Measurements from ENCODE around the gene CDH20. TPM values are rescaled to one million over a fixed set of nuclear protein-coding genes. Genes with fewer than 3 reads are reported as not detected.

CDH20 gene
- total RNA-seq, 1 experiment from 2014 or later: not detected

DNA sequence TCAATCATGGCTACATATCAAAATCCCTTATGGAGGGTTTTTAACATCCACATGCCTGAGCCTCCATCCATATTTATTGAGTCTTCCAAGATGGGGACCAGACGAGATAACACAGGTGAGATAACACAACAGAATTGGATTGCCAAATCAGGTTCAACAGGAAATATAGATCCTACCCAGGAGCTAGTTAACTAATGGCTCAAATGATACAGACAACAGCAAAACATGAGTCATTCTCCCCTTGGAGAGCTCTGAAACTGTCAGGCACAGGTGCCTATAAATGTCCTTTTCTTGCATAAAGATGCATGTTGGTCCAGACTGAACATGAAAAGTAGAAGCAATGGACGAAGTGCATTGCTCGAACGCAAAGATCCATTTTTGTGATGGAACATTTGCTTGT lies 202.2 kb downstream of the CDH20 start:
- intact Hi-C loops (cut with micrococcal nuclease): no loop called here
- Histone ChIP-seq H3K4me2 (ENCODE audit: low read length) (no peak overlapping the region), H3K4me3 (replicated peaks in 1 of 2; ENCODE audit: low read depth in 1 of 2, low read length in 2 of 2) (no peak overlapping the region), H3K79me2 (ENCODE audit: insufficient read depth, low read length) (no peaks in the 10 kb centered on the region), H3K36me3 (ENCODE audit: control insufficient read depth in 1 of 2, insufficient read depth in 2 of 2, low read length in 2 of 2) (no peaks in the 10 kb centered on the region), H3K9ac (ENCODE audit: low read length) (no peak overlapping the region), H3K27ac (ENCODE audit: low read depth, low read length) (no peak overlapping the region), H3K27me3 (ENCODE audit: insufficient read depth, low read length) (peaks cover 4% of the 10 kb centered on the region; the same call in 1 of the 2 replicates), H4K20me1 (ENCODE audit: insufficient read depth) (no peaks in the 10 kb centered on the region), H3K4me1 (ENCODE audit: control insufficient read depth in 1 of 2, insufficient read depth in 2 of 2, low read length in 2 of 2) (no peaks in the 10 kb centered on the region), H3K9me3 (ENCODE audit: control insufficient read depth in 1 of 2, insufficient read depth in 1 of 2, low read depth in 1 of 2, low read length in 2 of 2) (no peaks in the 10 kb centered on the region), H3K9me2 (ENCODE audit: insufficient read depth) (no peaks in the 10 kb centered on the region), H2AFZ (ENCODE audit: low read depth, low read length, poor library complexity, severe bottlenecking) (no peak overlapping the region)
- DNase-seq (ENCODE audit: low read depth, low spot score) (no peak), ATAC-seq (no peak)
- ChIA-PET RAD21 (ENCODE audit: low non-redundant PET in 1 of 2, low total read pairs in 2 of 2, uncharacterized antibody in 2 of 2, unreplicated experiment in 2 of 2) (no interaction called here), CTCF (no interaction called here), POLR2A (no interaction called here)
- TF ChIP-seq MAX (IDR thresholded peaks at IDR 0.05) (no peak), CBX3 (IDR thresholded peaks at IDR 0.05; ENCODE audit: low read depth) (no peak), SIN3A (IDR thresholded peaks at IDR 0.05; ENCODE audit: low read depth) (no peak), EZH2 (IDR thresholded peaks at IDR 0.05) (no peak), POLR2A (IDR thresholded peaks at IDR 0.05; ENCODE audit: borderline replicate concordance, extremely low read depth, insufficient read depth, insufficient read length) (no peak), YY1 (IDR thresholded peaks at IDR 0.05; ENCODE audit: extremely low read depth, insufficient replicate concordance, low read depth, low read length) (no peak), SRF (IDR thresholded peaks at IDR 0.05; ENCODE audit: low read depth) (no peak)
- TF ChIP-seq, protein P1, sequence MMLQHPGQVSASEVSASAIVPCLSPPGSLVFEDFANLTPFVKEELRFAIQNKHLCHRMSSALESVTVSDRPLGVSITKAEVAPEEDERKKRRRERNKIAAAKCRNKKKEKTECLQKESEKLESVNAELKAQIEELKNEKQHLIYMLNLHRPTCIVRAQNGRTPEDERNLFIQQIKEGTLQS (IDR thresholded peaks at IDR 0.05): no peak
- BruUV-seq (replicated peaks): no TSS peak

DNA sequence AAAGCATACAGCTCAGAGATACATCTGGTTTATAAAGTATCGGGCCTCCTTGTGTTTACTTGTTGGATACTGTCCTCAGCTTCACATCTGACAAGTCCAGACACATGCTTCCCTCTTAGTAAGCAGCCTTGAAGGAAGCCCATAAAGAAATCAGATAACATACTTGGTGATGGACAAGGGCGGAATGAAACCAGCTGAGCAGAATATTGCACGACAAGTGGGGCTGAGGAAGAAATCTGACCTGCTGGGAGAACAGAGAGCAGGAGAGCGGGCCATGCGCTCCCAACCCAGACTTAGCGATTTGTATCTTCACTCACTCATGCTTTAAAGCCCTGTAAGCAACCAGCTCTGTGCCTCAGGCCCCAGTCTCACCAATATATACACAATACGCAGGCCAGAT lies 208.4 kb downstream of the CDH20 start:
- Histone ChIP-seq H3K9me2 (ENCODE audit: insufficient read depth) (no peaks in the 10 kb centered on the region), H3K4me2 (ENCODE audit: low read length) (no peak overlapping the region), H2AFZ (ENCODE audit: low read depth, low read length, poor library complexity, severe bottlenecking) (no peak overlapping the region), H3K27me3 (ENCODE audit: insufficient read depth, low read length) (no peaks in the 10 kb centered on the region), H3K79me2 (ENCODE audit: insufficient read depth, low read length) (no peaks in the 10 kb centered on the region), H3K4me3 (replicated peaks in 1 of 2; ENCODE audit: low read depth in 1 of 2, low read length in 2 of 2) (no peak overlapping the region), H3K9me3 (ENCODE audit: control insufficient read depth in 1 of 2, insufficient read depth in 1 of 2, low read depth in 1 of 2, low read length in 2 of 2) (no peaks in the 10 kb centered on the region), H3K36me3 (ENCODE audit: control insufficient read depth in 1 of 2, insufficient read depth in 2 of 2, low read length in 2 of 2) (no peaks in the 10 kb centered on the region), H3K9ac (ENCODE audit: low read length) (no peak overlapping the region), H4K20me1 (ENCODE audit: insufficient read depth) (no peaks in the 10 kb centered on the region), H3K4me1 (ENCODE audit: control insufficient read depth in 1 of 2, insufficient read depth in 2 of 2, low read length in 2 of 2) (peaks cover 0 to 3% of the 10 kb centered on the region in 2 experiments; a peak in 2 of 4 replicates), H3K27ac (ENCODE audit: low read depth, low read length) (no peak overlapping the region)
- ChIA-PET POLR2A (no interaction called here), CTCF (no interaction called here), RAD21 (ENCODE audit: low non-redundant PET in 1 of 2, low total read pairs in 2 of 2, uncharacterized antibody in 2 of 2, unreplicated experiment in 2 of 2) (no interaction called here)
- intact Hi-C loops (cut with micrococcal nuclease): no loop called here
- DNase-seq (ENCODE audit: low read depth, low spot score) (no peak), ATAC-seq (no peak)
- no TSS peak for BruUV-seq (replicated peaks)
- TF ChIP-seq, protein P2, sequence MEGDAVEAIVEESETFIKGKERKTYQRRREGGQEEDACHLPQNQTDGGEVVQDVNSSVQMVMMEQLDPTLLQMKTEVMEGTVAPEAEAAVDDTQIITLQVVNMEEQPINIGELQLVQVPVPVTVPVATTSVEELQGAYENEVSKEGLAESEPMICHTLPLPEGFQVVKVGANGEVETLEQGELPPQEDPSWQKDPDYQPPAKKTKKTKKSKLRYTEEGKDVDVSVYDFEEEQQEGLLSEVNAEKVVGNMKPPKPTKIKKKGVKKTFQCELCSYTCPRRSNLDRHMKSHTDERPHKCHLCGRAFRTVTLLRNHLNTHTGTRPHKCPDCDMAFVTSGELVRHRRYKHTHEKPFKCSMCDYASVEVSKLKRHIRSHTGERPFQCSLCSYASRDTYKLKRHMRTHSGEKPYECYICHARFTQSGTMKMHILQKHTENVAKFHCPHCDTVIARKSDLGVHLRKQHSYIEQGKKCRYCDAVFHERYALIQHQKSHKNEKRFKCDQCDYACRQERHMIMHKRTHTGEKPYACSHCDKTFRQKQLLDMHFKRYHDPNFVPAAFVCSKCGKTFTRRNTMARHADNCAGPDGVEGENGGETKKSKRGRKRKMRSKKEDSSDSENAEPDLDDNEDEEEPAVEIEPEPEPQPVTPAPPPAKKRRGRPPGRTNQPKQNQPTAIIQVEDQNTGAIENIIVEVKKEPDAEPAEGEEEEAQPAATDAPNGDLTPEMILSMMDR (IDR thresholded peaks at IDR 0.05 in 2 of 3, conservative IDR thresholded peaks at IDR 0.05 in 1 of 3; ENCODE audit: borderline replicate concordance in 1 of 3, insufficient read depth in 1 of 3, low read depth in 2 of 3, low read length in 2 of 3): no peak
- no peak for TF ChIP-seq JUND (IDR thresholded peaks at IDR 0.05)
- TF ChIP-seq POLR2AphosphoS5 (IDR thresholded peaks at IDR 0.05; ENCODE audit: low read depth, low read length): no peak
- TF ChIP-seq, protein P3, sequence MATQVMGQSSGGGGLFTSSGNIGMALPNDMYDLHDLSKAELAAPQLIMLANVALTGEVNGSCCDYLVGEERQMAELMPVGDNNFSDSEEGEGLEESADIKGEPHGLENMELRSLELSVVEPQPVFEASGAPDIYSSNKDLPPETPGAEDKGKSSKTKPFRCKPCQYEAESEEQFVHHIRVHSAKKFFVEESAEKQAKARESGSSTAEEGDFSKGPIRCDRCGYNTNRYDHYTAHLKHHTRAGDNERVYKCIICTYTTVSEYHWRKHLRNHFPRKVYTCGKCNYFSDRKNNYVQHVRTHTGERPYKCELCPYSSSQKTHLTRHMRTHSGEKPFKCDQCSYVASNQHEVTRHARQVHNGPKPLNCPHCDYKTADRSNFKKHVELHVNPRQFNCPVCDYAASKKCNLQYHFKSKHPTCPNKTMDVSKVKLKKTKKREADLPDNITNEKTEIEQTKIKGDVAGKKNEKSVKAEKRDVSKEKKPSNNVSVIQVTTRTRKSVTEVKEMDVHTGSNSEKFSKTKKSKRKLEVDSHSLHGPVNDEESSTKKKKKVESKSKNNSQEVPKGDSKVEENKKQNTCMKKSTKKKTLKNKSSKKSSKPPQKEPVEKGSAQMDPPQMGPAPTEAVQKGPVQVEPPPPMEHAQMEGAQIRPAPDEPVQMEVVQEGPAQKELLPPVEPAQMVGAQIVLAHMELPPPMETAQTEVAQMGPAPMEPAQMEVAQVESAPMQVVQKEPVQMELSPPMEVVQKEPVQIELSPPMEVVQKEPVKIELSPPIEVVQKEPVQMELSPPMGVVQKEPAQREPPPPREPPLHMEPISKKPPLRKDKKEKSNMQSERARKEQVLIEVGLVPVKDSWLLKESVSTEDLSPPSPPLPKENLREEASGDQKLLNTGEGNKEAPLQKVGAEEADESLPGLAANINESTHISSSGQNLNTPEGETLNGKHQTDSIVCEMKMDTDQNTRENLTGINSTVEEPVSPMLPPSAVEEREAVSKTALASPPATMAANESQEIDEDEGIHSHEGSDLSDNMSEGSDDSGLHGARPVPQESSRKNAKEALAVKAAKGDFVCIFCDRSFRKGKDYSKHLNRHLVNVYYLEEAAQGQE (IDR thresholded peaks at IDR 0.05; ENCODE audit: low read depth): no peak
- TF ChIP-seq EGR1 (IDR thresholded peaks at IDR 0.05; ENCODE audit: low read depth): no peak
- no peak for TF ChIP-seq ZNF274 (IDR thresholded peaks at IDR 0.05; ENCODE audit: low read depth, low read length)
- no peak for TF ChIP-seq FOSL1 (IDR thresholded peaks at IDR 0.05; ENCODE audit: low read depth)
- no peak for TF ChIP-seq ELF1 (IDR thresholded peaks at IDR 0.05; ENCODE audit: borderline replicate concordance, low read depth)
- TF ChIP-seq CBX3 (IDR thresholded peaks at IDR 0.05; ENCODE audit: low read depth): no peak
- TF ChIP-seq EZH2phosphoT487 (IDR thresholded peaks at IDR 0.05; ENCODE audit: borderline replicate concordance): no peak
- no peak for TF ChIP-seq YY1 (IDR thresholded peaks at IDR 0.05; ENCODE audit: extremely low read depth, insufficient replicate concordance, low read depth, low read length)
- TF ChIP-seq SIN3A (IDR thresholded peaks at IDR 0.05; ENCODE audit: low read depth): no peak
